ENCODE data around the gene CHPF. TPM values are rescaled to one million over a fixed set of nuclear protein-coding genes. Genes with fewer than 3 reads are reported as not detected.

The CHPF gene
- total and polyA plus RNA-seq, 11 donors: 74.1 to 209 (median 138) TPM

GRCh38 chr2:219559156-219559915, 15.7 kb upstream of the CHPF start:
- peaks cover 0 to 3% (median 0%) of the 10 kb centered on the region in 9 donors for H3K27me3 ChIP-seq
- no peak overlapping the region for H3K4me3 ChIP-seq
- peaks cover 0 to 23% (median 7%) of the 10 kb centered on the region in 12 donors for H3K4me1 ChIP-seq
- TF ChIP-seq POLR2A (IDR thresholded peaks at IDR 0.05): no peak
- TF ChIP-seq CTCF (IDR thresholded peaks at IDR 0.05): no peak
- whole genome bisulfite sequencing, 4 donors: 74 to 86% (median 81%) methylated on average over 20 of the region's 20 CpGs
- H3K36me3 ChIP-seq: peaks cover 0 to 62% (median 48%) of the 10 kb centered on the region in 9 donors
- no peak overlapping the region for H3K27ac ChIP-seq
- intact Hi-C loops (cut with DNase I): loop anchor here in 1 of 10 donors (10.0 kb wide), 1 partner anchor 45 kb away; no protein-coding TSS in a partner anchor
- DNase-seq (peak in 2 of 5 donors; percentile 18 to 21), ATAC-seq (no peak)
- no peaks in the 10 kb centered on the region for H3K9me3 ChIP-seq

- Histone ChIP-seq H3K4me1 (peaks cover 0 to 25% (median 8%) of the 10 kb centered on the region in 12 donors), H3K27ac (no peak overlapping the region), H3K4me3 (no peak overlapping the region), H3K36me3 (peaks cover 0 to 52% (median 37%) of the 10 kb centered on the region in 9 donors), H3K27me3 (peaks cover 0 to 8% (median 0%) of the 10 kb centered on the region in 9 donors), H3K9me3 (no peaks in the 10 kb centered on the region)
- intact Hi-C loops (cut with DNase I): loop anchor here in 1 of 10 donors (10.0 kb wide), 1 partner anchor 47 kb away; no protein-coding TSS in a partner anchor
- ATAC-seq: no peak
- 88 to 95% (median 93%) methylated on average over 15 to 25 of the region's 25 CpGs for WGBS, 4 donors
- no peak for TF ChIP-seq CTCF (IDR thresholded peaks at IDR 0.05)
- no peak for TF ChIP-seq POLR2A (IDR thresholded peaks at IDR 0.05)
- DNase-seq: peak in 3 of 5 donors; percentile 18 to 58 (median 22)
Measured at GRCh38 chr2:219557791-219558785, 14.5 kb upstream of the CHPF start.

GRCh38 chr2:219557320-219557719, 13.7 kb upstream of the CHPF start:
- H3K36me3 ChIP-seq: peaks cover 0 to 44% (median 29%) of the 10 kb centered on the region in 9 donors
- no peak overlapping the region for H3K4me3 ChIP-seq
- DNase-seq: peak in 2 of 5 donors; percentile 23 to 62
- 86 to 93% (median 93%) methylated on average over 15 to 21 of the region's 21 CpGs for WGBS, 4 donors
- intact Hi-C loops (cut with DNase I): loop anchor here in 1 of 10 donors (10.0 kb wide), 1 partner anchor 47 kb away; no protein-coding TSS in a partner anchor
- peaks cover 0 to 13% (median 0%) of the 10 kb centered on the region in 9 donors for H3K27me3 ChIP-seq
- TF ChIP-seq CTCF (IDR thresholded peaks at IDR 0.05): no peak
- TF ChIP-seq POLR2A (IDR thresholded peaks at IDR 0.05): no peak
- H3K4me1 ChIP-seq: peaks cover 0 to 33% (median 14%) of the 10 kb centered on the region in 12 donors
- no peaks in the 10 kb centered on the region for H3K9me3 ChIP-seq
- ATAC-seq: no peak
- H3K27ac ChIP-seq: no peak overlapping the region
